HG03095 (cell line): ENCODE measurements around the gene CASP4.
"Not testable (repeated sequence)": the region's sequence is repeated elsewhere in the genome, so short reads cannot be mapped to it uniquely, and the experiment has no call there.

Source experiments
- ATAC-seq: cut with Tn5 transposase; IDR thresholded peaks from one replicate; pipeline ENCODE4 v1.9.1; 2021; ENCODE audit warnings: moderate library complexity; ENCODE audit not compliant: unreplicated experiment

CASP4 gene

GRCh38 chr11:104957280-104957679 lies 11.1 kb downstream of the CASP4 start:
- ATAC-seq = no peak

- ATAC-seq = no peak
Measured at GRCh38 chr11:104956528-104956927, 11.8 kb downstream of the CASP4 start.

GRCh38 chr11:104946907-104947306 lies 21.5 kb downstream of the CASP4 start:
- peak; percentile 93 for ATAC-seq

GRCh38 chr11:104944076-104944475 lies 24.3 kb downstream of the CASP4 start:
- ATAC-seq = no peak

- no peak for ATAC-seq
Measured at GRCh38 chr11:104943561-104943960, 24.8 kb downstream of the CASP4 start.

- ATAC-seq = no peak
Measured at GRCh38 chr11:104934594-104934993, 33.8 kb downstream of the CASP4 start.

GRCh38 chr11:104934073-104934472 lies 34.3 kb downstream of the CASP4 start:
- not testable (repeated sequence) for ATAC-seq

GRCh38 chr11:104928811-104929210 lies 39.6 kb downstream of the CASP4 start:
- no peak for ATAC-seq

- no peak for ATAC-seq
Measured at GRCh38 chr11:104926771-104927611, 41.4 kb downstream of the CASP4 start.

GRCh38 chr11:104925850-104926249 lies 42.5 kb downstream of the CASP4 start:
- ATAC-seq = no peak

GRCh38 chr11:104918113-104918824 lies 50.1 kb downstream of the CASP4 start:
- ATAC-seq = no peak

- ATAC-seq = no peak
Measured at GRCh38 chr11:104917271-104918112, 50.9 kb downstream of the CASP4 start.

GRCh38 chr11:104916442-104916841 lies 51.9 kb downstream of the CASP4 start:
- ATAC-seq = no peak

GRCh38 chr11:104912102-104912501 lies 56.3 kb downstream of the CASP4 start:
- no peak for ATAC-seq

- no peak for ATAC-seq
Measured at GRCh38 chr11:104908186-104908531, 60.2 kb downstream of the CASP4 start.

GRCh38 chr11:104907521-104908185 lies 60.7 kb downstream of the CASP4 start:
- ATAC-seq = no peak

- no peak for ATAC-seq
Measured at GRCh38 chr11:104905271-104905670, 63.1 kb downstream of the CASP4 start.

- no peak for ATAC-seq
Measured at GRCh38 chr11:104899226-104899625, 69.1 kb downstream of the CASP4 start.

GRCh38 chr11:104898685-104899013 lies 69.7 kb downstream of the CASP4 start:
- ATAC-seq = no peak

- ATAC-seq = no peak
Measured at GRCh38 chr11:104897891-104898684, 70.3 kb downstream of the CASP4 start, which contains the start of gene CASP12. Gene CASP12 (minus strand): TSS chr11:104898460.
